LNCaP clone FGC (cell line): ENCODE results near the gene ZYX.

Experiments
- DNase-seq: peaks from one replicate; pipeline ENCODE4 v3.0.0-alpha.2; 2011; ENCODE audit warnings: low read depth
- H3K4me3 ChIP-seq: 2 replicates; pipeline ENCODE4 v1.5.1; 2011; ENCODE audit warnings: mild to moderate bottlenecking, low read depth, low read length, control low read depth
- CTCF ChIP-seq: IDR thresholded peaks from 2 replicates; pipeline ENCODE4 v1.5.1; 2012; ENCODE audit warnings: mild to moderate bottlenecking; ENCODE audit not compliant: control insufficient read depth, insufficient read depth; ENCODE audit errors: extremely low read depth

ZYX gene

GRCh38 chr7:143347950-143348349 is 33.2 kb upstream of the ZYX start:
- no peak for DNase-seq
- TF ChIP-seq CTCF, result no peak
- no peak overlapping the region for H3K4me3 ChIP-seq

- TF ChIP-seq CTCF, result no peak
- no peak for DNase-seq
- H3K4me3 ChIP-seq, result no peak overlapping the region
These were observed 30.1 kb upstream of the ZYX start for GRCh38 chr7:143351060-143351459.

GRCh38 chr7:143351574-143351973 is 29.6 kb upstream of the ZYX start:
- no peak for DNase-seq
- H3K4me3 ChIP-seq, result no peak overlapping the region
- no peak for TF ChIP-seq CTCF

GRCh38 chr7:143352531-143353002 is 28.6 kb upstream of the ZYX start:
- TF ChIP-seq CTCF, result no peak
- no peak for DNase-seq
- no peak overlapping the region for H3K4me3 ChIP-seq

GRCh38 chr7:143354376-143354775 is 26.8 kb upstream of the ZYX start:
- no peak overlapping the region for H3K4me3 ChIP-seq
- no peak for DNase-seq
- no peak for TF ChIP-seq CTCF

- DNase-seq, result no peak
- no peak overlapping the region for H3K4me3 ChIP-seq
- TF ChIP-seq CTCF, result no peak
These were observed 26.2 kb upstream of the ZYX start for GRCh38 chr7:143354965-143355364.

- no peak for TF ChIP-seq CTCF
These were observed 25.4 kb upstream of the ZYX start for GRCh38 chr7:143355450-143356385.

More at GRCh38 chr7:143355450-143356385, 25.4 kb upstream of the ZYX start:
- no peak for DNase-seq
- H3K4me3 ChIP-seq, result no peak overlapping the region
